HG03469 (cell line): Measurements from ENCODE around the gene ERI3.
"Not testable (repeated sequence)": the region's sequence is repeated elsewhere in the genome, so short reads cannot be mapped to it uniquely, and the experiment has no call there.

Experiments
- ATAC-seq: cut with Tn5 transposase; IDR thresholded peaks from one replicate; pipeline ENCODE4 v1.9.1; 2021; ENCODE audit warnings: mild to moderate bottlenecking, moderate library complexity, moderate number of reproducible peaks; ENCODE audit not compliant: unreplicated experiment

ERI3 gene

DNA sequence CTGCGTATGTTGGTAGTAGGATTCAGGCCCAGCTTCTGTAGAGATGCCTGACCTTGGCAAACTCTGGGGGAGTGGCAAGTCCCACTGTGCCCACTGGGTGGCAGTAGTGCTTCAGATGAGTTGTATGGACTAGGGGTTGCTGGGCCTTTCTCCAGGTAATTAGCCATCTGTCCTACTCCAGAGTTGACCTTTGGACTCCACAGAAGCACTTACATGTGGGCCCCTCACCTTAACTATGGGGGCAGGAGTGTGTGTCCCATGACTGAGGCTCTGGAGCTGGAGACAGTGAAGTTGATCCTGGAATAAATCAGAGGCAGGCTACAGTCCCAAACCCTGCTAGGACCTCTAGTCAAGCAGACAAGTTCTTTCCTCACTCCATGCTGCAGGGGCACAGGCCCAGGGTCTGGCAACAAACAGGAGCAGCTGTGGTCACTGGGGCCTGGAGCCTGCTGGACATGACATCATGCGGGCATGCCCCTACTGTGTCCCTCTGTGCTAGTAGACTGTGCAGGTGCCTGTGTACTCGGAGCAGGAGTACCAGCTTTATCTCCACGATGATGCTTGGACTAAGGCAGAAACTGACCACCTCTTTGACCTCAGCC is 137.1 kb downstream of the ERI3 start:
- ATAC-seq, result no peak

DNA sequence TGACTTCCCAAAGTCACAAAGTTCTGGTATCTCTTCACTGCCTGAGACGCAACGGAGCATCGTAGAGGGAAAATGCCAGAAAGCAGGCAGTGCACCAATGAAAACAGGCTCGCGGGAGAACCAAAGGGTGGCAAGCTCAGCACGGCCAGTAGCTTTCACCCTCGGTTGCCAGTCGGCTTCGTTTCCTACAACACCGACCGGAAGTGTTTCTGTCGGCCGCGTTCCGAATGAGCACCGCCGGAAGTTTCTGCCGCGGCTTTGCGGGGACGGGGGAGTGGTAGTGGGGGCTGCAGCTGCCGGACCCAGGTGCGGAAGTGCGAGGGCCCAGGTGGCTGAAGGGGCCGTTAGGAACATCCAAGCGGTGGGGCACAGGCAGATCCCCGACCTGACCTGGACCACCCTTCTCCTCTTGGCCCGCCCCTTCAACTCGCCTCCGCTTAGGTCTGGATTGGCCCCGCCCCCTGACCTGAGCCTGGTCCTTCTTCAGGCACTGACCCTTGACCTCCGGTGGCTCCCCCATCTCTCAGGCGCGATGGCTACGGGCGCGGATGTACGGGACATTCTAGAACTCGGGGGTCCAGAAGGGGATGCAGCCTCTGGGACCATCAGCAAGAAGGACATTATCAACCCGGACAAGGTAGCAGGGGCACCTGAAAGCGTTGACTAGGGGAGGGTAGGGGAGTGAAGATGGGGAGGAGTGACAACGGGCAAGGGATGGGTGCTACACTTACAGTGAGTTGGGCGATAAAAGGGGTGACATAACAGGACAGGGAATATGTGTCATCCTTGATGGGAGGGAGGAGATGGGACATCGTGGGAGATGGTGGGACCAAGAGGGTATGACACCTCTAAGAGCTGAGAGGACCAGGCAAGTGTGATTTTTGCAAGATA is 141.6 kb downstream of the ERI3 start, which contains the start of gene DMAP1:
TSS of gene DMAP1 (plus strand) at position 250 of the 891 bp plus-strand sequence. CDS start at position 533, 283 bp downstream.
- ATAC-seq, result no peak

DNA sequence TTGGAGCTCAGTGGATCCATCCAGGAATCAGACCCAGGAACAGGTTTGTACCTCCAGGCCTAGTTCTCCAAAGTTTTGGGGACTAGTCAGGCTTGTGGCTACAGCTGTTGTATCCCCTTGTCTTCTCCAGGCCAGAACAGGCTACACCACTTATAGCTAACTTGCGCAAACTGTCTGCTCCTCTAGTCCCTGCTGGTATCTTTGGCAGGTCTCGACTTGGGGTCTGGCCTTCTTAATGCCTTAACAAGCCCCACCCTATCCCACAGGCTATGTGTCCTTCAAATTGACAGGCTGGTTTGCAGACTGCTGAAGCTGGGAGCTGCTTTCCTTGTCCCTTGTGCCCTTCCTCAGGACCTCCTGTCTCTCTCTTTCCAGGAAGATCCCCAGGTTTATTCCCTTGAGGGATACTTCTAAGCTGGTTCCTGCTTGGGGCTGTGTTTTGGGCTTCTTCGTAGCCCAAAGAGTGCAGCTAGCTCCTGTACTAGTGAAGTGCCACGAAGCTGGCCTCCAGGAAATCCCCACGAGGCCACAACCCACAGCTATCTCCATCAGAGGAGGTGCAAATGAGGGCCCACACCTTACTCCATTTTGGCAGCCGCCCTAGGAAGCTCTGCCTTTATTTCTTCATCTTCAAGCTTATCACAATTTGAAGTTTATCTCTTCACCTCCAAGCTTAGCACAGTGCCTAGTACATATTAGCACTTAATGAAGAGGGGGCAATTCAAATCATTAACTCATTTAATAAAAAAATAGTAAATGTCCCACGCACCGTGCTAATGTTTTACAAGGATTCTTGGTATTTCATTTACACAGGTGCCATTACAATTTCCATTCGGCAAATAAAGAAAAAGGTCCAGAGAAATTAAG is 142.5 kb downstream of the ERI3 start:
- no peak for ATAC-seq

DNA sequence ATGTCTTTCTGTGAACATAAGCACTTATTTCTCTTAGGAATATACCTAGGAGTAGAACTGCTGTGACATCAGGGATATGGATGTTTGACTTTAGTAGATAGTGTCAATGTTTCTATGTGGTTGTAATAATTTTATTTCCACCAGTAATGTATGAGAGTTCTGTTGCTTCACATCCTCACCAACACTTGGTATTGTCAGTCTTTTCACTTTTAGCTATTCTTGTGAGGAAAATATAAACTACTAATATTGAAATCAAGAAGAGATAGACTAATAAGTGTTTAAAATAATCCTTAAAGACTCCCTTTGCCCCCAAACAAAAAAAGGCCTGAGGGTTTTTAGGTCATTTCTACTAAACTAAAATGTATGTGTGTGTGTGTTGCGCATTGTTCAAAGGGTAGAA is 144.5 kb downstream of the ERI3 start:
- no peak for ATAC-seq

DNA sequence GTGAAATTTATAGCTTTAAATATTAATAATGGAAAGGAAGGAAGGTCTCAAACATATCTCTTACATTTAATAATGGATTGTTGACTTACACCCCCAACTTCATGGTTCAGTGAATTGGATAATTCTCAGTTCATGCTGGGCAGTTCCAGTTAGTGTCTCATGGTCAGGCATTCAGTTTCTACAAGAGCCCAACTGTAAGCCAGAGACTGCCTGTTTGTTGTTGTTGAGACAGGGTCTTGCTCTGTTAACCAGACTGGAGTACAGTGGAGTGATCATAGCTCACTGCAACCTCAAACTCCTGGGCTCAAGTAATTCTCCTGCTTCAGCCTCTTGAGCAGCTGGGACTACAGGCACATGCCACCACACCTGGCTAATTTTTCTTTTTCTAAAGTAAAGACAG is 146.8 kb downstream of the ERI3 start:
- ATAC-seq, result no peak

DNA sequence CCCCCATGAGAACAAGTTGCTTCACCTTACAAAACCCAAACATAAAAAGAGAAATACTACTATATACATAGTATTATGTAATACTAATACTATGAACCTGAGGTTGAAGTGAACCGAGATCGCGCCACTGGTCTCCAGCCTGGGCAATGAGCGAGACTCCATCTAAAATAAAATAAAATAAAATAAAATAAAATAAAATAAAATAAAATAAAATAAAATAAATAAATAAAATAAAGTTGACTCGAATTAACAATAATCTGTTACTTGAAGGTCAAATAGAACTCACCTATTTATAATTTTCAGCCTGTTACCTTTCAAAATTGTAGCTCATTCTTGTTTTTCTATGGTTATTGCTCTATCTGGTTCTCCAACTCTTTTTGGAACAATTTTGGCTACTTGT is 148.5 kb downstream of the ERI3 start:
- not testable (repeated sequence) for ATAC-seq

DNA sequence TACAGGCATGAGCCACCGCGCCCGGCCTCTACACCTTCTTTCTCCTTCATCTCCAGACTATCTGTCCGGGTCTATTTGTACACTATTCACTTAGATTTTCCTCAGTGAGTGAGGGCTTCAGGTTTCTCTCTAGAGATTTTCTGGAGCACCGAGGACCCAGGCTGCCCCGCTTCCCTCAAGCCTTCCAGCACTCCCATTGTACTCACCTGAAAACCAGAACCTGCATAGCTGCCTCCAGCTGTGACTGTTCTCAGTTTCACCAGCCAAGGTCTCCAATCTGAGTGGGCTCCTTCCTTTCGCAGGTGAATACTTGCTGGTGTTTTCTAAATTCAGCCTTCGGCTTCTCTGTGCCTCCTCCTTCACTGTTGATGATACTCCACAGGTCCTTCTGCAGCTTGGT is 154.7 kb downstream of the ERI3 start:
- ATAC-seq, result no peak

DNA sequence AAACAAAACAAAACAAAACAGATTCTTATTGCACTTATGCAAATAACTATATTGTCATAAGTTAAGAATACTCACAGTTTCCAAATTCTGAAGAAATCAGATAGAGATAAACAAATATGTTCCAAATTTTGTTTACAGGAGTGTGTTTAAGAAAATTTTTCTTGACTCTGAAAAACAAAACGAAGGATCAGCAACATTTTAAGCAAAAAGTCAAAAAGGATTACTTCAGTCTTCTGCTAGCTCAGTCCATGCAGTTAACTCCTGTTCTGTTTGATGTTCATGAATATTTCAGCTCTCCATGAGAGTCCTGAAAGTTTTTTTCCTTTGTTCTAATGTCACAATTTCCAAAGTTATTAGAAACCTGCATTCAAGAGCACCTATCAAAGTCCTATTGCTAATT is 180.4 kb downstream of the ERI3 start:
- no peak for ATAC-seq
